GM06990 (cell line): ENCODE measurements around the gene PTPRC.
A peak's percentile ranks its signal among the peaks of the same experiment; 100 is the strongest.

Experiments used
- DNase-seq: peaks from one replicate; pipeline ENCODE4 v3.0.0-alpha.2; 2011; ENCODE audit not compliant: insufficient read length; ENCODE audit errors: extremely low read depth
- H3K27me3 ChIP-seq: replicated peaks from 2 replicates; pipeline ENCODE4 v1.6.0; 2011; ENCODE audit warnings: low read length; ENCODE audit not compliant: control insufficient read depth, insufficient read depth
- H3K36me3 ChIP-seq: 2 replicates; pipeline ENCODE4 v1.5.1; 2011; ENCODE audit warnings: low read length; ENCODE audit not compliant: control insufficient read depth, insufficient read depth
- H3K4me3 ChIP-seq: replicated peaks from 2 replicates; pipeline ENCODE4 v1.5.1; 2011; ENCODE audit warnings: low read depth, mild to moderate bottlenecking, control low read depth, low read length
- CTCF ChIP-seq: IDR thresholded peaks from 2 replicates; pipeline ENCODE4 v1.5.1; 2011; ENCODE audit warnings: low read length, control low read depth, mild to moderate bottlenecking, inconsistent platforms; ENCODE audit not compliant: insufficient read depth, poor library complexity, severe bottlenecking

The PTPRC gene

GRCh38 chr1:198678301-198678836 is 39.5 kb downstream of the PTPRC start:
- no peak for TF ChIP-seq CTCF
- Histone ChIP-seq H3K36me3 (no peaks in the 10 kb centered on the region), H3K4me3 (no peak overlapping the region), H3K27me3 (no peaks in the 10 kb centered on the region)
- no peak for DNase-seq

GRCh38 chr1:198678901-198679329 is 40.1 kb downstream of the PTPRC start:
- Histone ChIP-seq H3K27me3 (no peaks in the 10 kb centered on the region), H3K36me3 (no peaks in the 10 kb centered on the region), H3K4me3 (peak overlapping the region; percentile 6; the same call in 1 of the 2 replicates)
- DNase-seq, result peak; percentile 75
- no peak for TF ChIP-seq CTCF

- Histone ChIP-seq H3K27me3 (no peaks in the 10 kb centered on the region), H3K4me3 (peak overlapping the region; percentile 22), H3K36me3 (no peaks in the 10 kb centered on the region)
- peak; percentile 41 for DNase-seq
- TF ChIP-seq CTCF, result no peak
Measured at GRCh38 chr1:198679535-198680173, 40.8 kb downstream of the PTPRC start.

GRCh38 chr1:198680174-198680875 is 41.5 kb downstream of the PTPRC start:
- no peak for TF ChIP-seq CTCF
- no peak for DNase-seq
- H3K4me3 ChIP-seq, result no peak overlapping the region
- H3K27me3 ChIP-seq, result no peaks in the 10 kb centered on the region
- no peaks in the 10 kb centered on the region for H3K36me3 ChIP-seq

- no peak overlapping the region; the same call in 1 of the 2 replicates for H3K4me3 ChIP-seq
Measured at GRCh38 chr1:198681252-198681651, 42.4 kb downstream of the PTPRC start.

More at GRCh38 chr1:198681252-198681651, 42.4 kb downstream of the PTPRC start:
- TF ChIP-seq CTCF, result no peak
- Histone ChIP-seq H3K27me3 (no peaks in the 10 kb centered on the region), H3K36me3 (no peaks in the 10 kb centered on the region)
- DNase-seq, result no peak
